IMR-90 (cell line): Measurements from ENCODE around the gene MUC6. TPM values are rescaled to one million over a fixed set of nuclear protein-coding genes. Genes with fewer than 3 reads are reported as not detected.

Source experiments
- ATAC-seq: fragments of 200-7000 bp; cut with Tn5 transposase; 2 replicates; pipeline ENCODE4 v1.9.1; 2020; ENCODE audit warnings: low read depth, mild to moderate bottlenecking, moderate library complexity
- BruUV-seq: library from RNA; stranded (reverse); fragments of 400-500 nt; replicated peaks from 2 replicates; lab custom pipeline; 2021; lab: Mats Ljungman, UMichigan
- CTCF ChIA-PET: fragments of 300-600 bp; formaldehyde crosslinking; extraction: SDS; loops from one replicate; lab custom pipeline; 2021; ENCODE audit warnings: antibody characterized with exemption; lab: Yijun Ruan, JAX
- POLR2A ChIA-PET: fragments of 300-600 bp; sonication (Branson Sonifier 250); formaldehyde crosslinking; loops from one replicate; lab custom pipeline; 2022; ENCODE audit warnings: antibody characterized with exemption; ENCODE audit not compliant: unreplicated experiment; lab: Charles Lee
- DNase-seq: peaks from one replicate; pipeline ENCODE4 v3.0.0; 2013
- H2AFZ ChIP-seq: replicated peaks from 2 replicates; pipeline ENCODE3; 2013; ENCODE audit warnings: low read length, mild to moderate bottlenecking; ENCODE audit not compliant: poor library complexity
- H2AK5ac ChIP-seq: 2 replicates; pipeline ENCODE4 v1.6.1; 2013; ENCODE audit warnings: low read depth, low read length, inconsistent platforms
- H2AK9ac ChIP-seq: replicated peaks from 2 replicates; pipeline ENCODE3; 2013; ENCODE audit warnings: mild to moderate bottlenecking, low read depth, low read length, moderate library complexity; ENCODE audit not compliant: poor library complexity
- H2BK120ac ChIP-seq: 2 replicates; pipeline ENCODE4 v1.6.1; 2013; ENCODE audit warnings: low read depth, low read length, inconsistent platforms
- H2BK15ac ChIP-seq: 3 replicates; pipeline ENCODE4 v1.6.1; 2013; ENCODE audit warnings: low read depth, low read length, inconsistent platforms
- H2BK20ac ChIP-seq: 2 replicates; pipeline ENCODE4 v1.6.1; 2013; ENCODE audit warnings: low read depth, mild to moderate bottlenecking, inconsistent platforms, low read length, moderate library complexity
- H2BK5ac ChIP-seq: 2 replicates; pipeline ENCODE4 v1.6.1; 2013; ENCODE audit warnings: mild to moderate bottlenecking, low read depth, low read length, inconsistent platforms; ENCODE audit not compliant: poor library complexity, severe bottlenecking
- H3K14ac ChIP-seq: replicated peaks from 2 replicates; pipeline ENCODE4 v1.6.1; 2013; ENCODE audit warnings: low read depth, low read length, inconsistent platforms
- H3K18ac ChIP-seq: 2 replicates; pipeline ENCODE4 v1.6.1; 2013; ENCODE audit warnings: low read depth, low read length, control low read depth
- H3K23ac ChIP-seq: 2 replicates; pipeline ENCODE4 v1.6.1; 2013; ENCODE audit warnings: low read depth, low read length, inconsistent platforms
- H3K27ac ChIP-seq: 2 replicates; pipeline ENCODE4 v1.5.1; 2013; ENCODE audit warnings: mild to moderate bottlenecking, control low read depth, low read length; ENCODE audit not compliant: insufficient read depth
- H3K27me3 ChIP-seq: 2 replicates; pipeline ENCODE4 v1.6.1; 2013; ENCODE audit warnings: low read length; ENCODE audit not compliant: control insufficient read depth, insufficient read depth
- H3K36me3 ChIP-seq: 2 replicates; pipeline ENCODE4 v1.6.1; 2013; ENCODE audit warnings: low read length, mixed read lengths; ENCODE audit not compliant: control insufficient read depth, insufficient read depth
- H3K4ac ChIP-seq: 2 replicates; pipeline ENCODE4 v1.6.1; 2013; ENCODE audit warnings: low read depth, low read length, inconsistent platforms
- H3K4me1 ChIP-seq: 2 replicates; pipeline ENCODE4 v1.6.1; 2013; ENCODE audit warnings: low read length, mixed read lengths; ENCODE audit not compliant: control insufficient read depth, insufficient read depth
- H3K4me2 ChIP-seq: 2 replicates; pipeline ENCODE4 v1.6.1; 2013; ENCODE audit warnings: low read depth, mild to moderate bottlenecking, control low read depth, low read length, moderate library complexity
- H3K4me3 ChIP-seq: 2 replicates; pipeline ENCODE4 v1.5.1; 2013; ENCODE audit warnings: low read depth, mild to moderate bottlenecking, control low read depth, low read length, moderate library complexity; ENCODE audit not compliant: insufficient read depth
- H3K56ac ChIP-seq: 2 replicates; pipeline ENCODE4 v1.6.1; 2013; ENCODE audit warnings: low read length, inconsistent platforms; ENCODE audit not compliant: insufficient read depth; ENCODE audit errors: extremely low read depth
- H3K79me1 ChIP-seq, 2 experiments: 2 replicates each; pipeline ENCODE4 v1.6.1; 2013; ENCODE audit warnings: low read length in 2 of 2, inconsistent platforms in 1 of 2, low read depth in 1 of 2
- H3K9ac ChIP-seq: 2 replicates; pipeline ENCODE4 v1.6.1; 2013; ENCODE audit warnings: low read depth, low read length, control low read depth
- H3K9me1 ChIP-seq: 2 replicates; pipeline ENCODE4 v1.6.1; 2013; ENCODE audit warnings: low read length, inconsistent platforms; ENCODE audit not compliant: insufficient read depth
- H3K9me3 ChIP-seq: 2 replicates; pipeline ENCODE4 v1.6.1; 2013; ENCODE audit warnings: low read length; ENCODE audit not compliant: control insufficient read depth, insufficient read depth
- H4K20me1 ChIP-seq: 2 replicates; pipeline ENCODE4 v1.6.1; 2013; ENCODE audit warnings: low read length, inconsistent platforms; ENCODE audit not compliant: insufficient read depth
- H4K5ac ChIP-seq: 2 replicates; pipeline ENCODE4 v1.6.1; 2013; ENCODE audit warnings: mild to moderate bottlenecking, low read depth, low read length, control low read depth
- H4K8ac ChIP-seq, 2 experiments: 2 replicates each; pipeline ENCODE4 v1.6.1; 2013; ENCODE audit warnings: low read depth in 2 of 2, low read length in 2 of 2, control low read depth in 1 of 2, inconsistent platforms in 1 of 2
- H4K91ac ChIP-seq: 2 replicates; pipeline ENCODE4 v1.6.1; 2013; ENCODE audit warnings: low read depth, low read length, inconsistent platforms; ENCODE audit not compliant: insufficient read depth
- BHLHE40 ChIP-seq: fragments of 150-350 bp; IDR thresholded peaks from 2 replicates; pipeline ENCODE4 v1.6.1; 2016; ENCODE audit warnings: mild to moderate bottlenecking, low read depth, low read length
- CEBPB ChIP-seq: IDR thresholded peaks from 2 replicates; pipeline ENCODE4 v1.6.1; 2012; ENCODE audit warnings: low read depth, low read length, improper control_type of control experiment
- CHD1 ChIP-seq: IDR thresholded peaks from 2 replicates; pipeline ENCODE4 v1.6.1; 2012; ENCODE audit warnings: low read depth, low read length, improper control_type of control experiment
- FOS ChIP-seq: fragments of 150-350 bp; IDR thresholded peaks from 2 replicates; pipeline ENCODE4 v1.6.1; 2016; ENCODE audit warnings: low read depth, low read length
- MAFK ChIP-seq: IDR thresholded peaks from 2 replicates; pipeline ENCODE4 v1.6.1; 2012; ENCODE audit warnings: low read depth, low read length, improper control_type of control experiment
- MAZ ChIP-seq: IDR thresholded peaks from 2 replicates; pipeline ENCODE4 v1.6.1; 2012; ENCODE audit warnings: low read depth, mild to moderate bottlenecking, low read length, improper control_type of control experiment, moderate library complexity, borderline replicate concordance
- MXI1 ChIP-seq: IDR thresholded peaks from 2 replicates; pipeline ENCODE4 v1.6.1; 2012; ENCODE audit warnings: low read depth, mild to moderate bottlenecking, low read length, moderate library complexity, borderline replicate concordance
- NFE2L2 ChIP-seq: fragments of 150-350 bp; IDR thresholded peaks from 2 replicates; pipeline ENCODE4 v1.6.1; 2016; ENCODE audit warnings: low read depth, mild to moderate bottlenecking, low read length
- POLR2A ChIP-seq: IDR thresholded peaks from 2 replicates; pipeline ENCODE4 v1.6.1; 2012; ENCODE audit warnings: mild to moderate bottlenecking, low read depth, low read length
- RAD21 ChIP-seq: IDR thresholded peaks from 2 replicates; pipeline ENCODE4 v1.6.1; 2012; ENCODE audit warnings: low read length, improper control_type of control experiment
- RCOR1 ChIP-seq: IDR thresholded peaks from 2 replicates; pipeline ENCODE4 v1.6.1; 2012; ENCODE audit warnings: mild to moderate bottlenecking, low read length, improper control_type of control experiment; ENCODE audit not compliant: insufficient replicate concordance
- RFX5 ChIP-seq: IDR thresholded peaks from 2 replicates; pipeline ENCODE4 v1.8.0; 2012; ENCODE audit warnings: low read depth, mild to moderate bottlenecking, low read length, moderate library complexity
- SMC3 ChIP-seq: fragments of 150-350 bp; IDR thresholded peaks from 2 replicates; pipeline ENCODE4 v1.6.1; 2016; ENCODE audit warnings: low read depth, mild to moderate bottlenecking, antibody characterized with exemption, low read length, moderate library complexity
- WGBS, 2 experiments: methylation state at CpG; one replicate each; pipeline versions ENCODE4 v1.1.5 to v1.1.7; 2013; ENCODE audit warnings: missing lambda C conversion rate in 2 of 2; ENCODE audit not compliant: insufficient read length in 1 of 2; ENCODE audit errors: extremely low coverage in 2 of 2; 5-methylcytosine and 5-hydroxymethylcytosine counted together
- dilution Hi-C: fragments of 300-500 bp; cut with HindIII; formaldehyde crosslinking; loops from one replicate; pipeline ENCODE4 v1.14.3; 2018; ENCODE audit warnings: low sequenced_read_pairs; ENCODE audit not compliant: unreplicated experiment
- in situ Hi-C: fragments of 300-500 bp; cut with MboI; formaldehyde crosslinking; loops from 3 replicates; pipeline ENCODE4 v1.14.3; 2019; ENCODE audit warnings: low sequenced_read_pairs, inconsistent platforms, mixed read lengths
- intact Hi-C: fragments of 100-400 bp; cut with micrococcal nuclease; formaldehyde crosslinking; loops from 2 replicates; pipeline ENCODE4 v1.10.0; 2022
- polyA plus RNA-seq, 3 experiments: library from polyadenylated mRNA; depleted of rRNA; stranded (reverse); fragments of >200 nt; gene quantifications; 2 replicates each; pipeline ENCODE4 v1.2.3, GENCODE V29; 2012; ENCODE audit warnings: low replicate concordance in 1 of 3
- total RNA-seq: library from RNA; depleted of rRNA; stranded (reverse); fragments of >200 nt; gene quantifications from 2 replicates; pipeline ENCODE4 v1.2.3, GENCODE V29; 2012
- TF ChIP-seq, protein P1 (sequence below): fragments of 150-350 bp; IDR thresholded peaks from 2 replicates; pipeline ENCODE4 v1.6.1; 2016; ENCODE audit warnings: low read depth, mild to moderate bottlenecking, low read length, moderate library complexity, borderline replicate concordance
- TF ChIP-seq, protein P2 (sequence below): fragments of 150-350 bp; IDR thresholded peaks from 2 replicates; pipeline ENCODE4 v1.6.1; 2017; ENCODE audit warnings: mild to moderate bottlenecking, antibody characterized with exemption, low read length, low read depth
- TF ChIP-seq, protein P3 (sequence below): conservative IDR thresholded peaks from 2 replicates; pipeline ENCODE4 v1.5.1; 2012; ENCODE audit warnings: mild to moderate bottlenecking, low read depth, low read length, improper control_type of control experiment

MUC6 gene
- total and polyA plus RNA-seq, 2 of the 4 experiments (the other 2 are of a cell fraction) = not detected

DNA sequence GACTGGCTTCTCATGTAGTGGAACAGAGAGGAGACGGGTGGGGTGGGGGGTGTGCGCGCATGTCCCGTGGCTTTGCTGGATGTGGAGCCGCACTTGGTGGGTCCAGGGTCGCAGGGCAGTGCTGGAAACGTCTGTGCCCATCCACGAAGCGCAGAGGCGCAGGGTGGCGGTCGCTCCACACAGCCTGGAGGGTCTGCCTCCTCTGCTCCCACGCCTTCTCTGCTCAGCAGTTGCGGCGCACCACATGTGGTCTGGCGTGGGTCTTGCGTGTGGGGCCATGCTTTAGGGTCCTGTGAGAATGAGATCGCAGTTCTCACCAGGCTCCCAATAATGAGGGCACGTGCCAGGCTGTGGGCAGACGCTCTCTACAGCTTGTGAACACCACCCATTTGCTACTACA, 50.7 kb downstream of the MUC6 start:
- Histone ChIP-seq H2AFZ (no peak overlapping the region), H3K4me3 (no peak overlapping the region), H2AK5ac (no peak overlapping the region), H3K4me2 (no peak overlapping the region), H3K9me3 (no peaks in the 10 kb centered on the region), H2BK120ac (no peak overlapping the region), H4K5ac (no peak overlapping the region), H3K9ac (no peak overlapping the region), H2BK5ac (no peak overlapping the region), H3K56ac (no peak overlapping the region), H4K91ac (no peak overlapping the region), H3K27me3 (no peaks in the 10 kb centered on the region), H3K4ac (no peak overlapping the region), H2BK20ac (no peak overlapping the region), H4K20me1 (peaks cover 20% of the 10 kb centered on the region), H3K14ac (no peak overlapping the region), H2AK9ac (no peak overlapping the region), H3K36me3 (peaks cover 73% of the 10 kb centered on the region), H3K27ac (no peak overlapping the region), H3K23ac (no peak overlapping the region), H3K79me1 (peaks cover 9 to 23% of the 10 kb centered on the region in 2 experiments; a peak in 3 of 4 replicates), H3K9me1 (no peaks in the 10 kb centered on the region), H3K18ac (no peak overlapping the region), H2BK15ac (no peak overlapping the region), H4K8ac (no peak overlapping the region), H3K4me1 (no peaks in the 10 kb centered on the region)
- ChIA-PET CTCF (no interaction called here), POLR2A (no interaction called here)
- dilution Hi-C loops = no loop called here
- TF ChIP-seq, protein P1, sequence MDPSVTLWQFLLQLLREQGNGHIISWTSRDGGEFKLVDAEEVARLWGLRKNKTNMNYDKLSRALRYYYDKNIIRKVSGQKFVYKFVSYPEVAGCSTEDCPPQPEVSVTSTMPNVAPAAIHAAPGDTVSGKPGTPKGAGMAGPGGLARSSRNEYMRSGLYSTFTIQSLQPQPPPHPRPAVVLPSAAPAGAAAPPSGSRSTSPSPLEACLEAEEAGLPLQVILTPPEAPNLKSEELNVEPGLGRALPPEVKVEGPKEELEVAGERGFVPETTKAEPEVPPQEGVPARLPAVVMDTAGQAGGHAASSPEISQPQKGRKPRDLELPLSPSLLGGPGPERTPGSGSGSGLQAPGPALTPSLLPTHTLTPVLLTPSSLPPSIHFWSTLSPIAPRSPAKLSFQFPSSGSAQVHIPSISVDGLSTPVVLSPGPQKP = no peak
- TF ChIP-seq CEBPB (no peak), SMC3 (no peak), RAD21 (no peak), BHLHE40 (no peak), MXI1 (no peak), RCOR1 (no peak), MAFK (no peak), CHD1 (no peak), NFE2L2 (no peak), RFX5 (no peak), MAZ (no peak), FOS (no peak), POLR2A (no peak)
- TF ChIP-seq, protein P2, sequence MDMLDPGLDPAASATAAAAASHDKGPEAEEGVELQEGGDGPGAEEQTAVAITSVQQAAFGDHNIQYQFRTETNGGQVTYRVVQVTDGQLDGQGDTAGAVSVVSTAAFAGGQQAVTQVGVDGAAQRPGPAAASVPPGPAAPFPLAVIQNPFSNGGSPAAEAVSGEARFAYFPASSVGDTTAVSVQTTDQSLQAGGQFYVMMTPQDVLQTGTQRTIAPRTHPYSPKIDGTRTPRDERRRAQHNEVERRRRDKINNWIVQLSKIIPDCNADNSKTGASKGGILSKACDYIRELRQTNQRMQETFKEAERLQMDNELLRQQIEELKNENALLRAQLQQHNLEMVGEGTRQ = no peak
- TF ChIP-seq, protein P3, sequence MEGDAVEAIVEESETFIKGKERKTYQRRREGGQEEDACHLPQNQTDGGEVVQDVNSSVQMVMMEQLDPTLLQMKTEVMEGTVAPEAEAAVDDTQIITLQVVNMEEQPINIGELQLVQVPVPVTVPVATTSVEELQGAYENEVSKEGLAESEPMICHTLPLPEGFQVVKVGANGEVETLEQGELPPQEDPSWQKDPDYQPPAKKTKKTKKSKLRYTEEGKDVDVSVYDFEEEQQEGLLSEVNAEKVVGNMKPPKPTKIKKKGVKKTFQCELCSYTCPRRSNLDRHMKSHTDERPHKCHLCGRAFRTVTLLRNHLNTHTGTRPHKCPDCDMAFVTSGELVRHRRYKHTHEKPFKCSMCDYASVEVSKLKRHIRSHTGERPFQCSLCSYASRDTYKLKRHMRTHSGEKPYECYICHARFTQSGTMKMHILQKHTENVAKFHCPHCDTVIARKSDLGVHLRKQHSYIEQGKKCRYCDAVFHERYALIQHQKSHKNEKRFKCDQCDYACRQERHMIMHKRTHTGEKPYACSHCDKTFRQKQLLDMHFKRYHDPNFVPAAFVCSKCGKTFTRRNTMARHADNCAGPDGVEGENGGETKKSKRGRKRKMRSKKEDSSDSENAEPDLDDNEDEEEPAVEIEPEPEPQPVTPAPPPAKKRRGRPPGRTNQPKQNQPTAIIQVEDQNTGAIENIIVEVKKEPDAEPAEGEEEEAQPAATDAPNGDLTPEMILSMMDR = no peak
- intact Hi-C loops = no loop called here
- BruUV-seq = no TSS peak
- DNase-seq (no peak), ATAC-seq (no peak)
- 99% methylated on average over 16 of the region's 20 CpGs; no CpG with 5 or more reads in 1 of the 2 experiments for WGBS, 2 experiments
- in situ Hi-C loops = no loop called here
